OCI-LY7 (cell line): Measurements from ENCODE around the gene LIN9.

Experiments
- CTCF ChIP-seq: fragments of 200-600 bp; sonication (generic); conservative IDR thresholded peaks from 2 replicates; pipeline ENCODE4 v1.5.1; 2014; ENCODE audit warnings: mild to moderate bottlenecking, antibody characterized with exemption, low read length, moderate library complexity, mixed read lengths
- EZH2phosphoT487 ChIP-seq: fragments of 200-600 bp; sonication (generic); IDR thresholded peaks from 2 replicates; pipeline ENCODE4 v1.6.1; 2018; ENCODE audit warnings: low read depth, borderline replicate concordance, mild to moderate bottlenecking, mixed run types, antibody characterized with exemption, low read length, moderate library complexity, mixed read lengths

DNA sequence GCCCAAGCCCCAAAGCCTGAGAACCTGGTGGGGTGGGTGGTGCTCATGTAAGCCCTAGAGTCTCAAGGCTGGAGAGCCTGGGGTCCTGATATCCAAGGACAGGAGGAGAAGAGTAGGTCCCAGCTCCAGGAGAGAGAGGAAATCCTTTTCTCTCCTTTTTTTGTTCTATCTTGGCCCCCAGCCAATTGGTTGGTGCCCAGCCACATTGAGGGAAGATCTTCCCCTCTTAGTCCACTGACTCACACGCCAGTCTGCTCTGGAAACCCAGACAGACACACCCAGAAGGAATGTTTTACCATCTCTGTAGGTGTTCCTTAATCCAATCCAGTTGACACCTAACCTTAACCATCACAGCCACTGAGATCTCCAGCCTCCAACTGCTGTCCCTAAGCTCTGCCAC lies 16.2 kb upstream of the LIN9 start:
- TF ChIP-seq CTCF = no peak
- no peak for TF ChIP-seq EZH2phosphoT487
